Nucleus accumbens (tissue), 56 donors: Measurements from ENCODE around the gene HSPB6.

Experiments used
- DNase-seq, 56 donors: peaks; one replicate each; lab custom pipeline; 2025; lab: John Stamatoyannopoulos, UW

HSPB6 gene

DNA sequence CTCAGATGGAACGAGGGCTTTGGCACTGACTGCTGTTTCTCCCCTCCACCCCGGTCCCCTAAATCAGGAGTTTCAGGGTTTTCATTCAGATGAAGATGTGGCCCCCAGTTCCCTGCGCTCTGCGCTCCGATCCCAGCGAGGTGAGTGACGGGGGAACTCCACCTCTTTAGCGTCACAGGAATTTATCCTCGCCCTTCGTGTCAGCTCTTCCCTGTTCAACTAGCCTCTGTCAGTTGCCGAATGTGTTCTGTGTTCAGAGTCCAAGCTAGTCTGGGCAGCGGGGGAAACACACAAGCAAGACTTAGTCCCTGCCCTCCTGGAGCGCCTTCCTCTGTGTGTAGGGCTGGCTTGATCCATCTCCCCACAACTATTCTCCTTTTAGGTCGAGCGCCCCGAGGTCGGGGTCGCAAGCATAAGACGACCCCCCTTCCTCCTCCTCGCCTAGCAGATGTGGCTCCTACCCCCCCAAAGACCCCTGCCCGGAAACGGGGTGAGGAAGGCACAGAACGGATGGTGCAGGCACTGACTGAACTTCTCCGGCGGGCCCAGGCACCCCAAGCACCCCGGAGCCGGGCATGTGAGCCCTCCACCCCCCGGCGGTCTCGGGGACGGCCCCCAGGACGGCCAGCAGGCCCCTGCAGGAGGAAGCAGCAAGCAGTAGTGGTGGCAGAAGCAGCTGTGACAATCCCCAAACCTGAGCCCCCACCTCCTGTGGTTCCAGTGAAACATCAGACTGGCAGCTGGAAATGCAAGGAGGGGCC, 37.2 kb downstream of the HSPB6 start:
- DNase-seq, result no peak

DNA sequence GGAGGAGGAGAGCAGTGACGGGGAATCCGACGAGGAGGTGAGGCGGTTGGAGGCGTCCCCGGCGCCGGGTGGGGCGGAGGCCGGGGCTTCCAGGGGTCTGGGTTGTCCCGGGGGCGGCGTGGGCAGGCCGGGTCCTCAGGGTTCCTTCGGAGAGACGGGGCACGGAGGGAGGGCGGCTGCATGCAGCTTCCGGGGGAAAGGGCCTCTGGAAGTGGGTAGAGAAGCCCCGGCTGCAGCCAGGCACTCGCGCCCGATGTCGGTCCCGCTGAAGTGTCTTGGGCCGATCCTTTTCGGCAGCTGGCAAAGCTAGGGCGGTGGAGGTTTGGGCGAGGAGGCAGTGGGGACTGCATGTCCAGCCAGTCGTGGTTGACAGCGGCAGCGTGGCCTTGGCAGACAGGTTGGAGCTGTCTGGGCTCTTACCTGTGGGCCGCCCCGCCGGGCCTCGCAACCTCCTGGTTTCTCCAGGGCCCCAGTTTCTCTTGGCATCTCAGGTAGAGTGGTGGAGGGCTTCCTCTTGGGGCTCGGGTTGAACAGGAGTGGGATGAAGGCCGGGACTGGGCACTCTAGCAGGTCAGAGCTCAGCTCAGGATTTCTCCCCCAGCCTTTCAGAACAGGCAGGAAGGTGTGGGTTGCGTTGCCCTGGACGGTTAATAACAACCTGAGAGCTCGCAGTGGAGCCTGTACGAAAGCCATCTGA, 38.3 kb downstream of the HSPB6 start:
- peak in 16 of 56 donors; percentile 6 to 47 (median 23) for DNase-seq

DNA sequence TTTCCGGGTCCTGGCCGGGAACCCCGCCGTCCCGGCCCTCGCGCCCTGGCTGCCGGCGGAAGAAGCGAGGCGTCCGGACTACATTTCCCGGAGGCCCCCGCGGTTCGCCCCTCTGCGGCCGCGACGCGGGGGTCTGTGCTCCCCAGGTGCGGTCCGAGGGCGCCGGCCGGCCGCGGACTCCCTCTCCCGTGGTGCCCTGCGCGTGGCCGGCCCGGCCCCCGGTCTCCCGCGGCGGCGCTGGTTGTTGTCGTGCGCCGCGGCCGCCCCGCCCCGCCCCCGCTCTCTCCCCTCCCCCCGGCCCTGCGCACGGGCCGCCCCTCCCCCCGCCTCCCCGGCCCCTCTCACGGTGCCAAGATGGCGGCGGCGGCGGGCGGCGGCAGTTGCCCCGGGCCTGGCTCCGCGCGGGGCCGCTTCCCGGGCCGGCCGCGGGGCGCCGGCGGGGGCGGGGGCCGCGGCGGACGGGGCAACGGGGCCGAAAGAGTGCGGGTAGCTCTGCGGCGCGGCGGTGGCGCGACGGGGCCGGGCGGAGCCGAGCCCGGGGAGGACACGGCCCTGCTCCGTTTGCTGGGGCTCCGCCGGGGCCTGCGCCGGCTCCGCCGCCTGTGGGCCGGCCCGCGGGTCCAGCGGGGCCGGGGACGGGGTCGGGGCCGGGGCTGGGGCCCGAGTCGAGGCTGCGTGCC, 39.0 kb downstream of the HSPB6 start, which contains the start of gene KMT2B:
KMT2B (plus strand) TSS at position 339 of the 680 bp plus-strand sequence; CDS start at position 355, 16 bp downstream.
- DNase-seq, result peak in 20 of 56 donors; percentile 20 to 96 (median 90)

DNA sequence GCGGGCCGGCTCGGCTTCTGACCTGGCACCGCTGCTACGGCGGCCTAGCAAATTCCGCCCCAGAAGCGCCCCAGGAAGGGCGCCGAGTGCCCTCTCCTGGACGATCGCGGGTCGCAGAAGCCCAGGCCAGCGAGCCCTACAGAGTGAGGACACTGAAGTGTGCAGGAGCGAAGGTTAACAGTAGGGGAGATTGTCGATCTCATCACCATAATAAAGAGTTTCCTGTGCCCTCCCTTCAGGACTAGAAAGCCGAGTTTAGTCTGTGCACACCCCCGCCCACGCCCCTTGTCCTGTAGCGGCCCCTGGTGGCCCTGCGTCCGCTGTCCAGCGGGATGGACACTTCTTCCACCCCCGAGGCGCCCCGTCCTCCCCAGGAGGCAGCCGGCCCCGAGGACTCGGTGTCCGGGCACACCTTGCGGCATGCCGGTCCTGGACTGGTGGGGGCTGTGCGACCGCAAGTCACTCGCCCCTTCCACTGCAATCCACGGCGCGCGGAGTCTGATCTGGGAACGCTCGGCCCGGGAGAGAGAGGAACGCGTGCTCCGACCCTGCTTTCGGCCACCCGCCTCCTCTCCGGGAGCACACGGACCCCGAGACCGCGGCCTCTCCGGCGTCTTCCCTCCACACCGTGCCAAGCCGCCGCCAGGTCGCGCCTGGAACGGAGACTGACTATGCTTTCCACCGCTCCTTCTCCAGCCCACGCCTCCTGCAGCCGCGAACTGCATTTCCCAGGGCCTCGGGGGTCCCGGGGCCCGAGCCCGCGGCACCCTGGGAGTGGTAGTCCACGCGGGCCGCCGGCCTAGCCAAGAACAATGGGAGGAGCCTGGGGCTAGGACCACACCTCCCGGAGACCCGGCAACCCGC, 39.8 kb downstream of the HSPB6 start:
- peak; percentile 56 to 97 (median 91) for DNase-seq

DNA sequence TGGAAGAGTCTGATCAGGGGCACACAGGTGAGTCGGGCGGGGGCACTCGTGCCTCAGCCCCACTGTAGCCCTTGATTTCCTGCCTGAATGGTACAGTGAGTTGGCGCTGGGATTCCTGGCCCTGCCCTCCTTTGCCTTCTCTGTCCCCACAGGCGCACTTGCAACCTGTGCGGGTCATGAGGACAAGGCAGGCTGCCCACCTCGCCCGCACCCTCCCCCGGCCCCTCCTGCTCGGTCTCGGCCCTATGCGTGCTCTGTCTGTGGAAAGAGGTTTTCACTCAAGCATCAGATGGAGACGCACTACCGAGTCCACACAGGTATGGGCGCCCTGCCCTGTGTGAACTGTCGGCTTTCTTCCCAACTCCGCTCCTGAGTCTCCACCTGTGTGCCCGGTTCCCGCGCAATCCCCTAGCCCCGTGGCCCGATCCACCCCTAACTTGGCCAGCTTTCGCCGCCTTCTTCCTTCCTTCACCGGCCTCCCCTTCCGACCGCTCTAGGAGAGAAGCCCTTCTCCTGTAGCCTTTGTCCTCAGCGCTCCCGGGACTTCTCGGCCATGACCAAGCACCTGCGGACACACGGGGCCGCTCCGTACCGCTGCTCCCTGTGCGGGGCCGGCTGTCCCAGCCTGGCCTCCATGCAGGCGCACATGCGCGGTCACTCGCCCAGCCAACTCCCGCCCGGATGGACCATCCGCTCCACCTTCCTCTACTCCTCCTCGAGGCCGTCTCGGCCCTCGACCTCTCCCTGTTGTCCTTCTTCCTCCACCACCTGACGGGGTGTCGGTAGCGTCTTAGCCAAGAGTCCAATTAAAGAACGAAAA, 40.6 kb downstream of the HSPB6 start:
- DNase-seq, result peak in 30 of 56 donors; percentile 50 to 91 (median 69)

DNA sequence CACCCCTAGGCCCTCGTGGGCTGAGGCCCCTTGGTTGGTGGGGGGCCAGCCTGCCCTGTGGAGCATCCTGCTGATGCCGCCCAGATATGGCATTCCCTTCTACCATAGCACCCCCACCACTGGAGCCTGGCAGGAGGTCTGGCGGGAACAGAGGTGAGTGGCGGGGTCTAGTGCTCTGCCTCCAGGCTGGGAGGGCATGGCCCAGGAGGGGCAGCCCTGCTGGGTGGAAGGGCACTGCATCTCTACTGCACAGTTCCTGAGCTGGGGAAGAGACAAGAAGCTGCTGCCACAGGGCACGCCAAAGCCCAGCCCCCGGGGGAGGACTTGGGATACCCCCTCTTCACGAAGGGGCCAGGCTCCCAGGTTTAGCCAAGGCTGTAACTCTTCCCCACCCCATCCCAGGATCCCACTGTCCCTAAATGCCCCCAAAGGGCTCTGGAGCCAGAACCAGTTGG, 41.4 kb downstream of the HSPB6 start:
- no peak for DNase-seq

DNA sequence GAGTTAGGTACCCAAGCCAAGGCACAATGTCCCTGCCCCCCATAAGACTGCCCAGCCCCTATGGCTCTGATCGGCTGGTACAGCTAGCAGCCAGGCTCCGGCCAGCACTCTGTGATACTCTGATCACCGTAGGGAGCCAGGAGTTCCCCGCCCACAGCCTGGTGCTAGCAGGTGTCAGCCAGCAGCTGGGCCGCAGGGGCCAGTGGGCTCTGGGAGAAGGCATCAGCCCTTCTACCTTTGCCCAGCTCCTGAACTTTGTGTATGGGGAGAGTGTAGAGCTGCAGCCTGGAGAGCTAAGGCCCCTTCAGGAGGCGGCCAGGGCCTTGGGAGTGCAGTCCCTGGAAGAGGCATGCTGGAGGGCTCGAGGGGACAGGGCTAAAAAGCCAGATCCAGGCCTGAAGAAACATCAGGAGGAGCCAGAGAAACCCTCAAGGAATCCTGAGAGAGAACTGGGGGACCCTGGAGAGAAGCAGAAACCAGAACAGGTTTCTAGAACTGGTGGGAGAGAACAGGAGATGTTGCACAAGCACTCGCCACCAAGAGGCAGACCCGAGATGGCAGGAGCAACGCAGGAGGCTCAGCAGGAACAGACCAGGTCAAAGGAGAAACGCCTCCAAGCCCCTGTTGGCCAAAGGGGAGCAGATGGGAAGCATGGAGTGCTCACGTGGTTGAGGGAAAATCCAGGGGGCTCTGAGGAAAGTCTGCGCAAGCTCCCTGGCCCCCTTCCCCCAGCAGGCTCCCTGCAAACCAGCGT, 42.1 kb downstream of the HSPB6 start:
- no peak for DNase-seq

DNA sequence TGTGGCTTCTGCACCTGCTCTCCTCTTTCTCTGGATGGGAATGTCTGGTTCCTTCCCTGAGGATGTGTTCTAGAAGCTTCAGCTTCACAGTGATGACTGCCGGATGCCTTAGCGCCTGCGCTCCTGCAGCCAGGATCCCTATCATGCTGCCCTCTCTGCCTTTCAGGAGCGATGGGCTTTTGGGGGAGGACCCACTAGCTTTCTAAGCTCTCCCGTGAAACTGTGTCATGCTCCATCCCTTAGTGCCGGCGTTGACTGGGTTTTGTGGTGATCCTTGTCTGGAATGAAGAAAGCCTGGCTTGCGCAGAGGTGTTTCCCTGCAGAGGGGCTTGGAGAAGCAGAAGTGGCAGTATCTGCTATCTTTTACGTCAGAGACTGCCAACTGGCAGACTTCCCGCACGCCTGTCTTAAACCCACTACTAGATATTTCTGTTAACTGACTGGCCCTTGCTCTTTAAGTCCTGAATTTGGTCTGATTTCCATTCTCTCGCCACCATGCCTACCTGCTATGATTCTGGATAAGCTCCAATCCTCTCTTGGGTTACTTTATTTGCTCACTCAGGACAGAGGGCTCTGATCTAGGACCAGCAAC, 42.8 kb downstream of the HSPB6 start:
- no peak for DNase-seq

DNA sequence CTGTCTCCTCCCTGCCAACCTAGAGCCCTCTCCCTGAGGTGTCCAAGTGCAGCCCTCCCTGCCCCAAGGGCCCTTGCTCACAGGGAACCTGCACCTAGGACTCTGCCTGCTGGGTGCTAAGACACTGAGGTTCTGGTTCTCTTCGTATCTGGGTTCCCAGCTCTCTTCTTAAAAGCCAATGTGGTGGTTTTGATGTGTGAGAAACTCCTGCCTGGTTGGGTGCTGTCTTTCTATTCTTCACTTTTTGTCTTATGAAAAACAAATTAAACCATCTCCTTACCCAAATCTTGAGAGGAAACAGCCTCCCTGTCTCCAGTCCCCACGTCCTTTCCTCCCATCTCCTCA, 43.4 kb downstream of the HSPB6 start:
- no peak for DNase-seq

DNA sequence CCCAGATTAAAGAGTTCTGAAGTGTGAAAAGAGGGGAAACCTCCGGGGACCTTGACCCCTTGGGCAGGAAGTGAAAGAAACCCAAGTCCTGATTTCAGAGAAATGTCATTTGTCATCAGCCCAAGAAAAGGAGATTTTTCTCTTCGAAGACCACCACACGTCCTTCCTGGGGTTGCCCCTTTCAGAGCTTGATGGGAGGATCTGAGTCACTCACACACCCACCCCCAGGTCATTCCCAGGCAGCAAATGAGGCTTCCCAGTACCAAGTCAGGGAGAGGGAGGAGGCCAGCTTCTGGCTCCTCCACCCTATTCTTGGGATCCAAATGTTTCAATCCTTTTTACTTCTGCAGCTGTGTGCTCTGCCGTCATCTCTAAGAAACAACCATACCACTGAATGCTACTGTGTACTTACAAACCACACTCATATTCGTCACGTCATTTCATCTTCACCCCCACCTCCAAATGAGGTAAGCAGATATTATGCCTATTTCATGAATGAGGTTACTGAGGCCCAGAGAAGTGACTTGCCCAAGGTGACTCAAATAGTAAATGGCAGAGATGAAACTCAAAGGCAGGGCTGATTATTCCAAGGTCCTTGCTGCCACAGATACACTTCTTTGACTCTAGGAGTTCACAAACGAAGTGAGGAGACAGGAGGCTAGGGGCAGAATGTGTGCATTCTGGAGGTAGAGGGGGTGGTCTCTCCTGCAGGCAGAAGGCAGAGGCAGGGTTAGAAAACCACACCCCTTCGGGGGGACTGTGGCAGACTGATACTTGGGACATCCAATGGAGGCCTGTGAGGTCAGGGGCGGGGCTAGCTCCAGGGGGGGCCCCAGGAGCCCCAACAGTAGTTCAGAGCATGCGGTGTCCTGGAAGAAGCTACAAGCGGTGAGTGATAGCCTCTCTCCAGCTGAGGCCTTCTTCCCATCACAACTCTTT, 44.0 kb downstream of the HSPB6 start:
- DNase-seq, result no peak

DNA sequence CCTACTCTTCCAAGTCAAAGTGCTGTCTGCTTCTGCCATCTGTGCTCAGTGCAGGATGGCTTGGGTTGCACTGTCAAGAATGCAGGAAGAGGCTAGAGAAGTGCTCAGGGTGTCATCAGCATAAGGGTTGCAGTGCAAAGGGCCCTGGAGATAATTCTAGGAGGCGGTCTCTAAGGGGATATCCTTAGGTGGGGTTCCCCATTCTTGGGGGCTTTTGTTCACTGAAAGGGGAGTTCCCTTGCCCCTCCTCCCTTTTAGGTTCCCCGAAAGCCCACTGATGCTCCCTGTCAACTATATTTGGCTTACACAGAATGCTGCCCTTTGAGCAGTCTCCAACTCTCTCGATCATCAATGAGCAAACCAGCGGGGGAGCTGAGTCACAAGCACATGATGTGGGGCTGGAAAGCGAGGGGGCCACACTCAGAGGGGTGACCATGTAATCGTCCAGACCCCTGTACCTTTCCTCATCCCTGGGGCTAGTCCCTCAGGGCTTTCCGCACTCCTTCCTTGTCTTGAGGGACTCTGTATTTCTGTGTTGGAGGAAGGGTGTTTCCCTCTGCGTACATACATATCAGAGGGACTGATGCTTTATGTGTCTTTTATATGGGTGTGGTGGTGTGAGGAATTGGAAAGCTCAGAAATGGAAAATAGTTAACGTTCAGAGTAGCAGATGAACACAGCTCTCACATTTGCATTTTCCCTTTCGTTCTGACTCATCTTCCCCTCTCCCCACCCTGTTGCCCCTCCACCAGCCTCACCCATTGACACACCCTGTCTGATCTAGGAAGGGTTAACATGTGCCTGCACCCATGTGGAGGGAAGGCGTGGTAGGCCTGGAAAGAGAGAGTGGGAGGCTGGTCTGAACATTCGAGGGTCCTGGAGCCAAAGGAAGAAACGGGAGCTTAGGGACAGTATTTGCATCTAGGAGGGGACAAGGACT, 45.8 kb downstream of the HSPB6 start:
- peak in 7 of 56 donors; percentile 2 to 31 (median 14) for DNase-seq

DNA sequence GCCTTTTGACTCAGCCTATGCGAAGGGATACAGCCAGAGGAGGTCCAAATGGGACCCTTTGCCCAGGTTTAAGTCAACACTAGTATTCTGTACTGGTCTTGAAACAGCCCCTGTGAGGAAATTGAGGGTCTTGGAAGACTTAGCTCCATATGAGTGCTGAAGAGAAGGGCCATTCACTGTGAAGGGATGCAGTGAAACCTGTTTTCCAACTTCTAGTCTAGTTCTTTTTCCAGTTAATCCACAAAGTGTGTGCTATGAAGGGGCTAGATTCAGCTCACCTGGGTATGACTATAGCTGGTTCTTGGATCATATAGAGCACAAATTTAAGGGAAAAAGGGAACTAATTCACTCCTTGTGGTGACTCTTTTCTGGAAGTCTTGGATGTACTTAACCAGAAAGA, 48.4 kb downstream of the HSPB6 start:
- no peak for DNase-seq
